HG03460 (cell line): Measurements from ENCODE around the gene ANO10.

ENCODE experiments used
- ATAC-seq: cut with Tn5 transposase; IDR thresholded peaks from one replicate; pipeline ENCODE4 v1.9.1; 2021; ENCODE audit not compliant: unreplicated experiment

Gene ANO10

GRCh38 chr3:43326891-43327581 is 294.8 kb downstream of the ANO10 start:
- ATAC-seq, result no peak

GRCh38 chr3:43323541-43323940 is 298.3 kb downstream of the ANO10 start:
- ATAC-seq, result no peak

- ATAC-seq, result no peak
These were observed 301.5 kb downstream of the ANO10 start for GRCh38 chr3:43320288-43320687.

GRCh38 chr3:43319794-43320193 is 302.0 kb downstream of the ANO10 start:
- no peak for ATAC-seq

GRCh38 chr3:43319376-43319775 is 302.4 kb downstream of the ANO10 start:
- no peak for ATAC-seq

GRCh38 chr3:43317461-43318316 is 304.1 kb downstream of the ANO10 start:
- ATAC-seq, result no peak

- ATAC-seq, result no peak
These were observed 304.9 kb downstream of the ANO10 start for GRCh38 chr3:43316783-43317460.
